ENCODE measurements around the gene ATOH1.

The ATOH1 gene

DNA sequence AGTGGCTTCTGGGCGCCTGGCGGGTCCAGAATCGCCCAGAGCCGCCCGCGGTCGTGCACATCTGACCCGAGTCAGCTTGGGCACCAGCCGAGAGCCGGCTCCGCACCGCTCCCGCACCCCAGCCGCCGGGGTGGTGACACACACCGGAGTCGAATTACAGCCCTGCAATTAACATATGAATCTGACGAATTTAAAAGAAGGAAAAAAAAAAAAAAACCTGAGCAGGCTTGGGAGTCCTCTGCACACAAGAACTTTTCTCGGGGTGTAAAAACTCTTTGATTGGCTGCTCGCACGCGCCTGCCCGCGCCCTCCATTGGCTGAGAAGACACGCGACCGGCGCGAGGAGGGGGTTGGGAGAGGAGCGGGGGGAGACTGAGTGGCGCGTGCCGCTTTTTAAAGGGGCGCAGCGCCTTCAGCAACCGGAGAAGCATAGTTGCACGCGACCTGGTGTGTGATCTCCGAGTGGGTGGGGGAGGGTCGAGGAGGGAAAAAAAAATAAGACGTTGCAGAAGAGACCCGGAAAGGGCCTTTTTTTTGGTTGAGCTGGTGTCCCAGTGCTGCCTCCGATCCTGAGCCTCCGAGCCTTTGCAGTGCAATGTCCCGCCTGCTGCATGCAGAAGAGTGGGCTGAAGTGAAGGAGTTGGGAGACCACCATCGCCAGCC lies at the start of gene ATOH1:
TSS of gene ATOH1 (plus strand) at position 422 of the 663 bp plus-strand sequence. CDS start at position 596, 174 bp downstream.
- no peak for DNase-seq

- DNase-seq, result no peak
Observed at GRCh38 chr4:93779228-93779627, 49.3 kb upstream of the ATOH1 start.

GRCh38 chr4:93780080-93780479 lies 48.5 kb upstream of the ATOH1 start:
- DNase-seq, result no peak

DNA sequence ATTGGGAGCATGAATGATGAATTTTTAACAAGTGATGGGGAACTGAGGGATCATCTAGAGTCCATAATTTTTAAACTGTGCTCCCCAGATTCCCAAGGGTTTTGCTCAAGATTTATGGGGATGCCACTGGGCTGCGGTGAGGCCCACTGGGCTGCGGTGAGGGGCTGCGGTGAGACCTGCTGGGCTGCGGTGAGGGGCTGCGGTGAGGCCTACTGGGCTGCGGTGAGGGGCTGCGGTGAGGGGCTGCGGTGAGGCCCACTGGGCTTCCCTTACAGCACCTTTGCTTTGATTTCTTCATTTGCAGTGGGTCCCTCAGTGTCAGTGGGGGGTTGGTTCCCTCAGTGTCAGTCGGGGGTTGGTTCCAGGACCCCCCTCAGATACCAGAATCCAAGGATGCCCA lies 47.4 kb upstream of the ATOH1 start:
- DNase-seq, result no peak

DNA sequence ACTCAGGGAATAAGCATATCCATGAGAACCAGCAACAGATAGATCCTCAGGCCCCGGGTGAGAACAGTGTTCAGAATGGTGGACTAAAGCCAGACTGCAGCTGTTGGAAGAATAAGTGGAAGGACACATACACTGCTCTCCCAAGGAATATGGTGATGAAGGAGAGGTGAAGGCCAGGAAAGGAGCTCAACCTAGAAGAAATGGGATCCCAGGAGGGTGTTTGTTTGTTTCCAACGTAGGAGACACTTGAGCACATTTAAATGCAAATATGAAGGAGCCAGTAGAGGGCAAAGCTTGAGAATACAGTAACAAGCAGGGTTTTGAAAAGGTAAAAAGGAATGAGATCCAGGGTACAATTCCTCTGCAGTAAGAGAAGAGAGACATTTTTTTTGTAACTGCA lies 42.4 kb upstream of the ATOH1 start:
- no peak for DNase-seq

- DNase-seq, result no peak
Observed at GRCh38 chr4:93788712-93789111, 39.8 kb upstream of the ATOH1 start.

GRCh38 chr4:93791570-93792195 lies 36.9 kb upstream of the ATOH1 start:
- DNase-seq, result peak; percentile 11 to 66

GRCh38 chr4:93802045-93802444 lies 26.5 kb upstream of the ATOH1 start:
- no peak for DNase-seq

- no peak for DNase-seq
Observed at GRCh38 chr4:93809773-93810172, 18.8 kb upstream of the ATOH1 start.

DNA sequence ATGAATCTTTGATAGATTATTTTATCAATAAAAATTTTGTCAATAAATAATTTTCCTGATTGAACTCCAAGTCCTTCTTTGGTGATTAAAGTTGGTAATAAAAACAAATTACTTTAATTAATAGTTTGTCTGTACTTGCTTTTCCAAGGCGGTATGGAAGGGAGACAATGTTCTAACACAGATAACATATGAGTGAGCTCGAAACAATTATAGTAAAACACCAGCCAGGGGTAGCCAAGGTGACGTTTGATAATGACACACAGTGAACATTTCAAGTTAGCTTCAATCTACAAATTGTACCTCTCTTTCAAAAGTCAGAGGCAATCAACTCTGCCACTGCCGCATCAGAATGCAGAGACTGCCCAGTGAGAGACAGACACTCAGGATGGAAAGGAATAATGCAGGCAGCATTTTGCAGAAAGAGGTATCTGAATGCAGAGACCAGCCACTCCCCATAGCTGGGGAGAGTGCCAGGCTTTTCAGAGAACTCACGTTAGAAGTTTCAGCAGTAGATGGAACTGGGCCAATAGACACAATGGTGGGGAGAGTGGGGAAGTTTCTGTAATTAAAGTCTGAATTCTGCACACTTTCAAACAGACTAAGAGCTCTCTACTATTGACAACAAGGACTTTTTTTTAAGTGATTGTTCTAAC lies 18.1 kb upstream of the ATOH1 start:
- DNase-seq, result no peak

DNA sequence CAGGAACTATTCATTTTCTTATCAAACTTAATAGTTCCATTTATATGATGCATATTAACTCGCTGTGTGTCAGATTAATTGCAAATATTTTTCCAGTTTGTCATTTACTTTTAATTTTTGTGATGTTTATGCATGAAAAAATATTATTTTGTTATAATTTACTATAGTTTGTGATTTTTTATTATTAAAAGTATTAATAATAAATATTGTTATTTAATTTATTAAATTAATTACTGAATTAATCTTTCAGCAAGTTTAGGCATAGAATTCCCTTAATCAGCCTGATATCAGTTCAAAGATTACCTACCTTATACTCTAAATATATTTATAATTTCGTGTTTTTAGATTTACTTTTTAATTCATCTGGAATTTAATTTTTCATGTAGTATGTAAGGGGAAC lies 15.5 kb upstream of the ATOH1 start:
- DNase-seq, result no peak

- no peak for DNase-seq
Observed at GRCh38 chr4:93814141-93814540, 14.4 kb upstream of the ATOH1 start.

- peak in 1 of 2 donors; percentile 38 for DNase-seq
Observed at GRCh38 chr4:93814722-93815121, 13.8 kb upstream of the ATOH1 start.

DNA sequence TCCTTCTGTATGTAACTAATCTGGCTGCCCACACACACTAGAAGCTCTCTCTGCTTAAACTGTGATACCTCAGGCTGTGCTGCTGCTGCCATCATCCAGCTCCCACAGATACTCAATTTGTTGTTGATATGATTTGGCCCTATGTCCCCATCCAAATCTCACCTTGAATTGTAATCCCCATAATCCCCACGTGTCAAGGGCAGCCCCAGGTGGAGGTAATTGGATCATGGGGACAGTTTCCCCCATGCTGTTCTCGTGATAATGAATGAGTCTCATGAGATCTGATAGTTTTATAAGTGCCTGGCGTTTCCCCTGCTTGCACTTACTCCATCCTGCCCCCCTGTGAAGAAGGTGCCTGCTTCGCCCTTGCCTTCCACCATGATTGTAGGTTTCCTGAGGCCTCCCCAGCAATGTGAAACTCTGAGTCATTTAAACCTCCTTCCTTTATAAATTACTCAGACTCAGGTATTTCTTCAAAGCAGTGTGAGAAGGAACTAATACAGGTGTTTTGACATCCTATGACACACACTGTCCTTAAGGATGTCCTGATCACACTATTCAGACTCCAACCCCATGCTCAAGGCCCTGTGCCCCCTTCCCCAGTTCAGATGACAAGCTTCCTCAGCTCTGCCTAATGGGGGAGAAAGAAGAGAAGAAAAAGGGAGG lies 2.9 kb upstream of the ATOH1 start:
- DNase-seq, result no peak

DNA sequence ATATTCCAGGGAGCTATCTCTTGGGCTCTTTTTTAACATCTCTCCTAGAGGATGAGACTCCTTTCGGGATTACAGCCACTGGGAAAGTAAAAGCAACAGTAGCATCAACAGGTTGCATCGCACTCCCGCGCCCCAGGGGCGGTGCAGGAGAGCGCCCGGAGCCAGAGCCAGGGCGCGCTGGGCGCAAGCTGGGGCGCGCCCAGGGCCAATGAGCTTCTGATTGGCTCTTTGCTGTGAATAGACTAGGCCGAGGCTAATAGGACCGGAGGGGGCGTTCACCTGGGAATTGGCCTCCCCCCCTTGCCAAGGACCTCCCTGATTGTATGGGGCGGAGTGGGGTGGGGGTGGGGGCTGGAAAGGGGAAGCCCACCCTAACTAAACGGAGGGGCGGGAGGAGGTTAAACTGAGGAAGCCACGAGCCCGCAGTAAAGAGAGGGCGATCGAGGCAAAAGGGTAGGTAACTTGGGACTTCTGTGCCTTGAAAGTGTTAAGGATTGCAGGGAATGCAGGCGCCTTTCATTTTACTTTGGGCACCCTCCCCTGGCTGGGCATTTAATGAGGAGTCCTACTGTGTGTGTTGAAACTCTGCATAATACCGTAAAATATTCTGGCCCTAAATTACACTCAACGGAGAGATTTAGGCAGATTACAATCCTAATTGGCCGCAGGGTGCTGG lies 1.1 kb upstream of the ATOH1 start:
- no peak for DNase-seq

DNA sequence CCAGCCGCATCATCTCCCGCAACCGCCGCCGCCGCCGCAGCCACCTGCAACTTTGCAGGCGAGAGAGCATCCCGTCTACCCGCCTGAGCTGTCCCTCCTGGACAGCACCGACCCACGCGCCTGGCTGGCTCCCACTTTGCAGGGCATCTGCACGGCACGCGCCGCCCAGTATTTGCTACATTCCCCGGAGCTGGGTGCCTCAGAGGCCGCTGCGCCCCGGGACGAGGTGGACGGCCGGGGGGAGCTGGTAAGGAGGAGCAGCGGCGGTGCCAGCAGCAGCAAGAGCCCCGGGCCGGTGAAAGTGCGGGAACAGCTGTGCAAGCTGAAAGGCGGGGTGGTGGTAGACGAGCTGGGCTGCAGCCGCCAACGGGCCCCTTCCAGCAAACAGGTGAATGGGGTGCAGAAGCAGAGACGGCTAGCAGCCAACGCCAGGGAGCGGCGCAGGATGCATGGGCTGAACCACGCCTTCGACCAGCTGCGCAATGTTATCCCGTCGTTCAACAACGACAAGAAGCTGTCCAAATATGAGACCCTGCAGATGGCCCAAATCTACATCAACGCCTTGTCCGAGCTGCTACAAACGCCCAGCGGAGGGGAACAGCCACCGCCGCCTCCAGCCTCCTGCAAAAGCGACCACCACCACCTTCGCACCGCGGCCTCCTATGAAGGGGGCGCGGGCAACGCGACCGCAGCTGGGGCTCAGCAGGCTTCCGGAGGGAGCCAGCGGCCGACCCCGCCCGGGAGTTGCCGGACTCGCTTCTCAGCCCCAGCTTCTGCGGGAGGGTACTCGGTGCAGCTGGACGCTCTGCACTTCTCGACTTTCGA lies 654 bp downstream of the ATOH1 start:
- DNase-seq, result no peak

GRCh38 chr4:93829820-93830687 lies 1.5 kb downstream of the ATOH1 start:
- no peak for DNase-seq

- no peak for DNase-seq
Observed at GRCh38 chr4:93831716-93832496, 3.4 kb downstream of the ATOH1 start.

GRCh38 chr4:93834249-93835066 lies 5.9 kb downstream of the ATOH1 start:
- no peak for DNase-seq

All from hippocampal formation (tissue), 2 donors.